GM12878 (cell line): ENCODE data around the gene FAM163A. TPM values are rescaled to one million over a fixed set of nuclear protein-coding genes. Genes with fewer than 3 reads are reported as not detected.

Source experiments
- ATAC-seq: fragments of 200-7000 bp; cut with Tn5 transposase; 3 replicates; pipeline ENCODE4 v1.9.1; 2020; ENCODE audit warnings: mild to moderate bottlenecking, moderate library complexity
- BruUV-seq: library from RNA; stranded (reverse); fragments of 400-500 nt; replicated peaks from 2 replicates; lab custom pipeline; 2021; lab: Mats Ljungman, UMichigan
- CTCF ChIA-PET: fragments of 300-600 bp; sonication (Branson Sonifier 250); formaldehyde crosslinking; extraction: SDS; loops from one replicate; lab custom pipeline; 2021; ENCODE audit warnings: inconsistent platforms; lab: Yijun Ruan, JAX
- POLR2A ChIA-PET: fragments of 350-600 bp; formaldehyde crosslinking; extraction: SDS; loops from one replicate; lab custom pipeline; 2021; ENCODE audit warnings: inconsistent platforms; lab: Charles Lee
- RAD21 ChIA-PET: fragments of 300-600 bp; sonication (Branson Sonifier 250); formaldehyde crosslinking; loops from one replicate; lab custom pipeline; 2023; ENCODE audit warnings: antibody characterized with exemption; ENCODE audit not compliant: unreplicated experiment; lab: Charles Lee
- SMC1A ChIA-PET: fragments of 300-600 bp; sonication (Branson Sonifier 250); formaldehyde crosslinking; loops from one replicate; lab custom pipeline; 2023; ENCODE audit not compliant: unreplicated experiment, uncharacterized antibody; lab: Charles Lee
- DNase-seq: peaks from one replicate; pipeline ENCODE4 v3.0.0-alpha.2; 2011; ENCODE audit warnings: low read depth, low spot score
- FAIRE-seq: peaks from 3 replicates; lab custom pipeline; 2011; peaks lifted over from hg19 to GRCh38; lab: Jason Lieb, UNC
- H2AFZ ChIP-seq: 2 replicates; pipeline ENCODE4 v1.6.0; 2011; ENCODE audit warnings: low read depth, low read length, control low read depth; ENCODE audit not compliant: control insufficient read depth
- H3K27ac ChIP-seq: 2 replicates; pipeline ENCODE4 v1.5.1; 2011; ENCODE audit warnings: control low read depth; ENCODE audit not compliant: control insufficient read depth, insufficient read depth
- H3K27me3 ChIP-seq, 2 experiments: replicated peaks in 1 of 2; 2 replicates each; pipeline versions ENCODE4 v1.6.0 to v1.6.1; 2011; ENCODE audit warnings: low read length in 1 of 2; ENCODE audit not compliant: control insufficient read depth in 2 of 2, insufficient read depth in 2 of 2
- H3K36me3 ChIP-seq, 2 experiments: 2 replicates each; pipeline ENCODE4 v1.5.1; 2011; ENCODE audit warnings: low read length in 1 of 2; ENCODE audit not compliant: control insufficient read depth in 2 of 2, insufficient read depth in 2 of 2
- H3K4me1 ChIP-seq: 2 replicates; pipeline ENCODE4 v1.6.1; 2011; ENCODE audit warnings: mild to moderate bottlenecking, low read length, moderate library complexity, mixed read lengths; ENCODE audit not compliant: control insufficient read depth, insufficient read depth
- H3K4me2 ChIP-seq: 2 replicates; pipeline ENCODE4 v1.6.0; 2011; ENCODE audit warnings: control low read depth; ENCODE audit not compliant: control insufficient read depth, insufficient read depth
- H3K4me3 ChIP-seq: fragments of 200-600 bp; sonication (generic); 2 replicates; pipeline ENCODE4 v1.5.1; 2016
- H3K79me2 ChIP-seq: 2 replicates; pipeline ENCODE4 v1.6.0; 2011; ENCODE audit warnings: low read length; ENCODE audit not compliant: control insufficient read depth, insufficient read depth
- H3K9ac ChIP-seq: 2 replicates; pipeline ENCODE4 v1.8.0; 2011; ENCODE audit warnings: low read length, control low read depth, mixed read lengths; ENCODE audit not compliant: control insufficient read depth, insufficient read depth
- H3K9me3 ChIP-seq: replicated peaks from 3 replicates; pipeline ENCODE4 v1.5.1; 2011; ENCODE audit warnings: mild to moderate bottlenecking, low read length; ENCODE audit not compliant: control insufficient read depth, insufficient read depth
- H4K20me1 ChIP-seq: 2 replicates; pipeline ENCODE4 v1.6.0; 2011; ENCODE audit not compliant: control insufficient read depth, insufficient read depth
- BCL3 ChIP-seq: IDR thresholded peaks from 2 replicates; pipeline ENCODE4 v1.6.1; 2011; ENCODE audit warnings: borderline replicate concordance, low read depth, mild to moderate bottlenecking, moderate library complexity, low read length; ENCODE audit not compliant: insufficient read depth, poor library complexity, severe bottlenecking
- BCLAF1 ChIP-seq: fragments of 450-650 bp; IDR thresholded peaks from 2 replicates; pipeline ENCODE4 v1.6.1; 2017; ENCODE audit warnings: antibody characterized with exemption, mild to moderate bottlenecking, moderate library complexity
- BMI1 ChIP-seq: fragments of 450-650 bp; IDR thresholded peaks from 2 replicates; pipeline ENCODE4 v1.6.1; 2016; ENCODE audit warnings: mild to moderate bottlenecking, moderate library complexity, borderline replicate concordance
- E2F8 ChIP-seq: fragments of 450-650 bp; IDR thresholded peaks from 2 replicates; pipeline ENCODE4 v1.6.1; 2018; ENCODE audit warnings: mild to moderate bottlenecking, low read depth, moderate library complexity; ENCODE audit not compliant: partially characterized antibody
- ETV6 ChIP-seq, 2 experiments: fragments of 450-650 bp in 1 of 2; IDR thresholded peaks in 1 of 2; conservative IDR thresholded peaks in 1 of 2; 2 replicates each; pipeline ENCODE4 v1.6.1; 2014; ENCODE audit warnings: antibody characterized with exemption in 1 of 2, borderline replicate concordance in 1 of 2, low read depth in 1 of 2, mild to moderate bottlenecking in 1 of 2, moderate library complexity in 1 of 2
- EZH2 ChIP-seq: IDR thresholded peaks from 2 replicates; pipeline ENCODE4 v1.6.1; 2012; ENCODE audit warnings: low read depth, mild to moderate bottlenecking, control low read depth, inconsistent platforms, low read length, borderline replicate concordance; ENCODE audit not compliant: control insufficient read depth
- HDGF ChIP-seq: fragments of 450-650 bp; IDR thresholded peaks from 2 replicates; pipeline ENCODE4 v1.6.1; 2016; ENCODE audit warnings: antibody characterized with exemption
- IRF4 ChIP-seq: IDR thresholded peaks from 2 replicates; pipeline ENCODE4 v1.6.1; 2011; ENCODE audit warnings: low read depth, low read length
- MTA2 ChIP-seq: fragments of 450-650 bp; IDR thresholded peaks from 2 replicates; pipeline ENCODE4 v1.6.1; 2016; ENCODE audit warnings: low read depth, mild to moderate bottlenecking, moderate library complexity
- POLR2AphosphoS5 ChIP-seq: IDR thresholded peaks from 2 replicates; pipeline ENCODE4 v1.6.1; 2011; ENCODE audit warnings: mild to moderate bottlenecking, low read length, inconsistent platforms
- SIX5 ChIP-seq: IDR thresholded peaks from 2 replicates; pipeline ENCODE4 v1.6.1; 2011; ENCODE audit warnings: mild to moderate bottlenecking, low read depth, low read length, moderate library complexity; ENCODE audit not compliant: severe bottlenecking
- SMC3 ChIP-seq: IDR thresholded peaks from 2 replicates; pipeline ENCODE4 v1.6.1; 2011; ENCODE audit warnings: low read length, improper control_type of control experiment, borderline replicate concordance
- SRF ChIP-seq, 2 experiments: IDR thresholded peaks; 2 replicates each; pipeline ENCODE4 v1.6.1; 2011; ENCODE audit warnings: low read depth in 2 of 2, low read length in 2 of 2, mild to moderate bottlenecking in 1 of 2, moderate library complexity in 1 of 2
- STAT3 ChIP-seq: IDR thresholded peaks from 2 replicates; pipeline ENCODE4 v1.6.1; 2011; ENCODE audit warnings: low read depth, low read length, improper control_type of control experiment
- TAF1 ChIP-seq: IDR thresholded peaks from 2 replicates; pipeline ENCODE4 v1.6.1; 2011; ENCODE audit warnings: mild to moderate bottlenecking, low read depth, low read length, borderline replicate concordance
- TCF12 ChIP-seq: IDR thresholded peaks from 2 replicates; pipeline ENCODE4 v1.6.1; 2011; ENCODE audit warnings: low read depth, mild to moderate bottlenecking, low read length
- WGBS: methylation state at CpG from one replicate; pipeline ENCODE4 v1.1.6; 2016; ENCODE audit warnings: low lambda C conversion rate; ENCODE audit not compliant: insufficient replicate concordance, insufficient coverage; ENCODE audit errors: missing lambda C conversion rate; 5-methylcytosine and 5-hydroxymethylcytosine counted together
- in situ Hi-C: fragments of 300-500 bp; cut with MboI; formaldehyde crosslinking; loops from 9 replicates; pipeline ENCODE4 v1.14.3; 2018; ENCODE audit warnings: mixed read lengths
- intact Hi-C: fragments of 100-400 bp; cut with micrococcal nuclease; formaldehyde crosslinking; loops from one replicate; pipeline ENCODE4 v1.14.2; 2022; ENCODE audit not compliant: unreplicated experiment
- polyA plus RNA-seq, 11 experiments: library from polyadenylated mRNA; depleted of rRNA in 4 of 11; unstranded in 6 of 11; stranded (reverse) in 5 of 11; fragments of >200 nt; fragmentation: Nextera tagmentation in 4 of 11; fragmentation: Illumina TruSeq in 1 of 11; extraction: Ambion mirVana in 4 of 11; extraction: Trizol in 1 of 11; gene quantifications; 1 replicate in 1 of 11; 2 replicates in 10 of 11; pipeline versions ENCODE4 v1.2.1 to v1.2.3, GENCODE V29; 2011 to 2016; ENCODE audit warnings: inconsistent platforms in 2 of 11, missing spikeins in 2 of 11, low read depth in 1 of 11
- total RNA-seq, 4 experiments: library from RNA; depleted of rRNA in 3 of 4; stranded (reverse); fragments of >200 nt in 3 of 4; fragmentation: Illumina TruSeq in 1 of 4; extraction: Trizol in 1 of 4; gene quantifications; 2 replicates each; pipeline versions ENCODE4 v1.2.1 to v1.2.3, GENCODE V29; 2013 to 2021

The FAM163A gene
- total and polyA plus RNA-seq, 10 of the 15 experiments (the other 5 are each of a cell fraction or from before 2014, with no cell fraction given), result not detected

GRCh38 chr1:179860652-179861051, 117.6 kb downstream of the FAM163A start (continued):
- TF ChIP-seq BCLAF1, result no peak
- no peak for TF ChIP-seq SMC3
- TF ChIP-seq STAT3, result no peak

- no peak overlapping the region for H3K4me3 ChIP-seq
- DNase-seq (no peak), FAIRE-seq (no peak), ATAC-seq (no peak)
- H3K79me2 ChIP-seq, result peaks cover 2% of the 10 kb centered on the region; the same call in 1 of the 2 replicates
- no TSS peak for BruUV-seq
- CTCF ChIA-PET, result interaction anchor here (1.0 to 7.1 kb wide), 6 partner anchors 10 to 315 kb away, joined by 3 to 91 read pairs (median 4); no protein-coding TSS in a partner anchor
- in situ Hi-C loops, result loop anchor here (25.0 kb wide), 1 partner anchor 622 kb away; no protein-coding TSS in a partner anchor
- WGBS, result 100% methylated on average over 6 of the region's 6 CpGs
- RAD21 ChIA-PET, result interaction anchor here (2.2 kb wide), 1 partner anchor 314 kb away, joined by 9 read pairs; no protein-coding TSS in a partner anchor
- intact Hi-C loops, result loop anchor here (5.0 kb wide), 1 partner anchor 167 kb away; no protein-coding TSS in a partner anchor
- peaks cover 1 to 25% of the 10 kb centered on the region in 2 experiments; a peak in 3 of 4 replicates for H3K36me3 ChIP-seq
- no peaks in the 10 kb centered on the region for H4K20me1 ChIP-seq
- H3K27me3 ChIP-seq, result no peaks in the 10 kb centered on the region
- H3K9ac ChIP-seq, result no peak overlapping the region
- no peak overlapping the region for H2AFZ ChIP-seq
- SMC1A ChIA-PET, result interaction anchor here (1.0 to 2.5 kb wide), 6 partner anchors 10 to 314 kb away, joined by 3 to 8 read pairs (median 6); no protein-coding TSS in a partner anchor
- H3K27ac ChIP-seq, result no peak overlapping the region
- no peaks in the 10 kb centered on the region for H3K9me3 ChIP-seq
- POLR2A ChIA-PET, result no interaction called here
- no peak overlapping the region for H3K4me2 ChIP-seq
- no peaks in the 10 kb centered on the region for H3K4me1 ChIP-seq
- no peak for TF ChIP-seq ETV6 (conservative IDR thresholded peaks at IDR 0.05 in 1 of 2, IDR thresholded peaks at IDR 0.05 in 1 of 2; ENCODE audit: borderline replicate concordance in 1 of 2, low read depth in 1 of 2)
- TF ChIP-seq HDGF, result no peak
- no peak for TF ChIP-seq TAF1
- TF ChIP-seq EZH2, result no peak
- no peak for TF ChIP-seq POLR2AphosphoS5
- TF ChIP-seq IRF4, result no peak
- TF ChIP-seq BCL3, result no peak
- TF ChIP-seq SRF (IDR thresholded peaks at IDR 0.05; ENCODE audit: low read depth in 2 of 2, low read length in 2 of 2), result no peak
- no peak for TF ChIP-seq E2F8
- TF ChIP-seq MTA2, result no peak
- TF ChIP-seq BMI1, result no peak
- TF ChIP-seq TCF12, result no peak
- no peak for TF ChIP-seq SIX5
These were observed 122.3 kb downstream of the FAM163A start for GRCh38 chr1:179865377-179865776.
